ENCODE results near the gene RET. TPM values are rescaled to one million over a fixed set of nuclear protein-coding genes. Genes with fewer than 3 reads are reported as not detected.

RET gene
- total and polyA plus RNA-seq, 2 of the 13 experiments (the other 11 are each of a cell fraction or from before 2014, with no cell fraction given) = 0.02 TPM; not detected in 1

GRCh38 chr10:43046288-43046991 is 30.4 kb upstream of the RET start (continued):
- TF ChIP-seq USF2 (IDR thresholded peaks at IDR 0.05; ENCODE audit: low read depth, low read length) (no peak), USF2 (CRISPR knock-in tag; IDR thresholded peaks at IDR 0.05; ENCODE audit: borderline replicate concordance) (no peak), ZNF768 (CRISPR knock-in tag; IDR thresholded peaks at IDR 0.05) (no peak), AHDC1 (CRISPR knock-in tag; IDR thresholded peaks at IDR 0.05; ENCODE audit: borderline replicate concordance) (no peak), PRPF4 (IDR thresholded peaks at IDR 0.05; ENCODE audit: low read depth, low read length, poor library complexity, severe bottlenecking) (no peak), ZNF329 (CRISPR knock-in tag; IDR thresholded peaks at IDR 0.05; ENCODE audit: low read depth) (no peak), SRSF4 (IDR thresholded peaks at IDR 0.05; ENCODE audit: low read depth, low read length, poor library complexity, severe bottlenecking) (no peak), HOMEZ (CRISPR knock-in tag; IDR thresholded peaks at IDR 0.05; ENCODE audit: low read depth) (no peak), ZNF350 (CRISPR knock-in tag; IDR thresholded peaks at IDR 0.05; ENCODE audit: borderline replicate concordance, low read depth) (no peak), TRIM24 (CRISPR knock-in tag; IDR thresholded peaks at IDR 0.05) (no peak)

All from HepG2 (cell line).